G401 (cell line): Measurements from ENCODE around the gene STK11IP. TPM values are rescaled to one million over a fixed set of nuclear protein-coding genes. Genes with fewer than 3 reads are reported as not detected.

Experiments used
- DNase-seq: peaks from one replicate; pipeline ENCODE4 v3.0.0-alpha.2; 2015; ENCODE audit warnings: low spot score
- in situ Hi-C: cut with HindIII; loops from 2 replicates; pipeline ENCODE4 v1.10.0; 2016; ENCODE audit warnings: low sequenced_read_pairs, mixed read lengths
- total RNA-seq: library from RNA; depleted of rRNA; stranded (reverse); fragments of >200 nt; shearing (Covaris generic); gene quantifications from 2 replicates; pipeline ENCODE4 v1.2.3, GENCODE V29; 2014; rRNA removed

Gene STK11IP
- 22.8 and 35.2 TPM in 2 replicates for total RNA-seq

DNA sequence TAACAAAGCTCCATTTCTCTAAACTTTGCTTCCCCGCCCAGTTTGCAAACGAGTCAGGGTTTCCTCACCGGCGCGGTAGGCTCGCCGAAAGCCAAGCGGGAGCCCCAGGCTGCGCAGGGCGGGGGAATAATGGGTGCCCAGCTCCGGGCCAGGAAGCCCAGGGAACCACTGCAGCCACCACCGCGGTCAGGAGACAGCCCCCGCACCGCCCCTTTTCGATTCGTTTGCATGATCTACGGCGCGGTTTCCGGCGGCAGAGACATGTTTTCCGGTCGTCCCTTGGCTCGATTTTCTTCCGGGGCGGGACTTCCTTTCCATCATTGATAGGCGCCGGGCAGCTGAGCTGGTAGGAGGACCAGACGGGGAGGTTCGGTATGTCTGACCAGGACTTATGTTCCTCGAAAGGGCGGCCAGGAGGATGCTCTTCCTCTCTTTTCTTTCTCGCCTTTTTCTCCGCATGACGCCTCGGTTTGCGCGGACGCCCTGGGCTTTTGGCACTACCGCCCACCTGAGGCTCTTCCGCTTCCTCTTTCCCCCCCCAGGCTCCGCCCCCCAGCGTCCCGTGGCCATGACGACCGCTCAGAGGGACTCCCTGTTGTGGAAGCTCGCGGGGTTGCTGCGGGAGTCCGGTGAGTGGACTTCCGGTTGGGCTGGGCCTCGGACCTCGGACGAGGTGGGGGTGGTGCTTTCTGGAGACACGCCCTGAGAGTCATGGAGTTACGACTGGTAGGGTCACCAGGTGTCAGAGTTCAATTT lies at the start of gene STK11IP:
Gene STK11IP (plus strand): TSS at position 306 of the 756 bp plus-strand sequence. CDS start 263 bp downstream, at position 569.
- in situ Hi-C loops: no loop called here
- DNase-seq: peak; percentile 96

DNA sequence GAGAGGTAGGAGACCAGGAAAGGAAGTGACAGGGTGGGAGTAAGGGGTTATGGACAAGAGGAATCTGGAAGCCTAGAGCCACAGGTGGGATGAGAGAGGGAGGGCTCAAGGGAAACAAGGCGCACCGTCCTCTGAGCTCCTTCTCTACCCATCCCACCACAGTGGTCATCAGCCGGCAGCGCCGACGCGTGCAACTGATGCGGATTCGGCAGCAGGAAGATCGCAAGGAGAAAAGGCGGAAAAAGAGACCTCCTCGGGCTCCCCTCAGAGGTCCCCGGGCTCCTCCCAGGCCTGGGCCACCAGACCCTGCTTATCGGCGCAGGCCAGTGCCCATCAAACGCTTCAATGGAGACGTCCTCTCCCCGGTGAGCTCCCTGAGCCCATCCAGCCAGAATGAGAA lies 48.7 kb upstream of the STK11IP start:
- in situ Hi-C loops: no loop called here
- no peak for DNase-seq

- in situ Hi-C loops: no loop called here
- DNase-seq: no peak
Observed at GRCh38 chr2:219549619-219550018, 48.0 kb upstream of the STK11IP start.

DNA sequence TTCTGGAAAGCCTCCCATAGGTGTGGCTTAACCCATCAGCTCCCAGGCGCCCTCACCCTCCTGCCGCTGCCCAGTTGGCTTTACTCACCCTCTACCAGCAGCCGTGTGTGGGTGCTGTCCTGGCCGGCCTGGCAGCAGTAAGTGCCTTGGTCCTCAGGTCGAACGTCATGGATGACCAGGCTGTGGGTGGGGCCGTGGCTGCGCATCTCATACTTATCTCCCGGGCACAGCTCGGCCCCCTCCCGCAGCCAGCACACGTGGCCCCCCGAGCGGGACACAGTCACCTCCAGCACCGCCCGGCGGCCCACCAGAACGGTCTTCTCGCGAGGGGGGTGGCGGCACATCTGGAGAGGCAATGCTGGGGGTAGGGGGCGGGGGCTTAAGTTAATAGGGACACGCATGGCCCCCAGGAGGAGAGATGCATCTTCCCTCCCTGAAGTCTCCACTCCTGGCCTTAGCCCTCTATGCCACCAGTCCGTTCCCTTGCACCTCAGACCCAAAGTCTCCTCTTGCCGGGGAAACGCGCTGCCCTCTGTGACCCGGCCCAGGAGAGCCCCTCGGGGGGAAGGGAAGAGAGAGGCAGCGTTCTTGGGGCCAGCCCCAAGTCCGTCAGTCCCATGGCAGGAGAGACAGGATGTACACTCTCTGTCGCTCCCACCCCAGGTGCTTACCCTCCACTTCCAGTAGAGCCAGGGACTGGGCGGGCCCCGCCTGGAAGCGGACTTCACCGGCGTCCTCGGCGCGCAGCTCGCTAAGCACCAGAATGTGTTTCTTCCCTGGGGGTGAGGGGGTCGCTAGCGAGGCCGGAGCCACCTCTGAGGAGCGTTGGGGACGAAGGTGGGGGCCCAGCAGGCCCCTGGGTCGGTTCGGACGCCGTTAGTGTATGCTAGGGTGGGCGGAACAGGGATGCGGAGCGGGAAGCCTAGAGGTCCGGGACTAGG lies 45.9 kb upstream of the STK11IP start:
- peak; percentile 53 for DNase-seq
- in situ Hi-C loops: no loop called here

DNA sequence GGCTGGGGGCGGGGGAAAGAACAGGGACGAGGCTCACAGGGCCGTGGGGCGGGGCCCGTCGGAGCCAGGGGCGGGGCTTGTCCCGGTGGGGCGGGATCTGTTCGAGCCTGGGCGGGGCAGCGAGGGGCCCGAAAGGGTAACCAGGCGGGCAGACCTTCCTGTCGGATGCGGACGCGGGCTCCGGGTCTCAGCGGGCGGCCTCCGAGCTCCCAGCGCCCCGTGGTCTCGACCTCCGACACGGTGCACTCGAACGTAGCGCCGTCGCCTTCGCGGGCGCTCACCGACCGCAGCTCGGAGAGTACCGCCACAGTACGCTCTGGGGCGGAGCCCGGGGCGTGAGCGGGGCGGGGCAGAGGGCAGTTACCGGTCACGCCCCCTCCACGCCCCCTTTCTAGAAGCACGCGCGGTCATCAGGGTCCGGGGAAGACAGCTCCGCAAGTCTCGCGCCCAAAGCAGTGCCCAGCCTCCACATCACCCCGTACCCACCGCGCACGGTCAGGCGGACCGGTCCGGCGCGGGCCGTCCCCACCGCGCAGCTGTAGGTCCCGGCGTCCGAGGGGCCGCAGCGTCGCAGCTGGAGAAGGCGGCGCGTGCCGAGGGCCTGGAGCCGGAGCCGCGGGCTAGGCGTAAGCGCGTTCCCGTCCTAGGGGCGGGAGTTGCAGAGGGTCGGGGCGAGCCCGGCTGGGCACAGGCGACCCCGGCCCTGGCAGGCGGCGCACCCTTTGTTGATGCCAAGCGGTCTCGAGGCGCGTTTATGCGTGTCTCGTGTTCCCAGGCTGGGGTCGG lies 45.1 kb upstream of the STK11IP start:
- in situ Hi-C loops: no loop called here
- DNase-seq: peak; percentile 79

DNA sequence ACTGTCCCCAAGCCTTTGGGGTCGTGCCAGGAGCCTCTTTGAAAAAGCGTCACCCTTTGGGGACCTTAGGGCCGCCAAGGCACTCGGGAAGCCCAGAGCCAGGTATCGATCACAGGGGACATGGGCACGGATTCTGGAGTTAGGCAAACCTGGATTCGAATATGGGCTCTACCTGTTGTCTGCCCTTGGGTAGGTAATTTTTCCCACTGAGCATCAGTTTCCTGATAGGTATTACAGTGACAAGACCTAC lies 44.6 kb upstream of the STK11IP start:
- in situ Hi-C loops: no loop called here
- DNase-seq: no peak

GRCh38 chr2:219553463-219553963 lies 44.1 kb upstream of the STK11IP start:
- no peak for DNase-seq
- in situ Hi-C loops: no loop called here

DNA sequence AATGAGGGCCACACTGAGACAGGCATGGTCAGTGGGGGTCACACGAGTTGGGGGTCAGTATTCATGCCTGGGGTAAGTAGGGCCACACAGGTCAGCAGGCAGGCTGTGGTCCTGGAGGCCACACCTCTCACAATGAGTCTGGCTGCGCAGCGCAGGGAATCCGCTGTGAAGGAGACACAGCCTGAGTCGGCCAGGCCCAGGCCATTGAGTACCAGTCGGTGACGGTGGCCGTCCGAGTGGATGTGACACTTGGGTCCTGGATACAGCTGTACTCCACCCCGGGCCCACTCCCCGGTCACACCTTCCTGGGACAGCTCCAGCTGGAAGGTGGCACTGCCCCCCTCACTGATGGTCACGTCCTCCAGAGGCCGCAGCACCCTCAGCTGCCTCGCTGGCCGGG lies 43.3 kb upstream of the STK11IP start:
- in situ Hi-C loops: no loop called here
- DNase-seq: no peak

DNA sequence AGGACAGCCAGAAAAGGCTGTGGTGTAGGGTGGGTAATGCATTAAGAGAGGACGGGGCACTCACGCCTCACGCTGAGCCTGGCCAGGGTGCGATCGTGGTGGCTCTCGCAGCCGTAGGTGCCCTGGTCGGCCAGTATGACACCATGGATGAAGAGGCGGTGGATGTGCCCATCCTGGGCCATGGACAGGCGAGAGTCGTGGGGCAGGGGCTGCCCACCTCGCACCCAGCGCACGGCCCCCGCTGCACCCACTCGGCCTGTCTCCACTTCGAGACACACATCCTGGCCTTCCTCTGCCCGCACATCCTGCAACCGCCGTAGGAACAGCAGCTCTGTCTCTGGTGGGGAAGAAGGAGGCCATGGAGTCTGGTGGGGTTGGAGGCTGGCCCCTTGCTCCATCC lies 41.7 kb upstream of the STK11IP start:
- in situ Hi-C loops: no loop called here
- no peak for DNase-seq

GRCh38 chr2:219556413-219556812 lies 41.2 kb upstream of the STK11IP start:
- no peak for DNase-seq
- in situ Hi-C loops: no loop called here

DNA sequence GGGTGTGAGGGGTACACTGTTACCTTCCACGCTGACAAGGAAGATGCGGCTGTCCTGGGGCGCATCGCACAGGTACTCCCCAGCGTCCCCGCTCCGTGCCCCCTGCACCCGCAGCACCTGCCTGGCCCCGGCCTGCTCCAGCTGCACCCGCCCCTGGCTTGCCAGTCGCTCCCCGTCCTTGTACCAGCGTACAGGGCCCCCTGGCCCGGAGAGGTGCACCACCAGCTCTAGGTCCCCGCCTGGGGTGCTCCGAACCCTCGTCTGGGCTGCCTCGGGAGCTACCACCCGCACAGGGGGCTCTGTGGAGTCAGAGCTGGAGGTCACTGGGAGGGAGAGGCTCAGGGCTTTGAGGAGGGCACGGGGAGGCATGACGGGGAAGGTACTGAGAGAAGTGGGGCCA lies 40.3 kb upstream of the STK11IP start:
- no peak for DNase-seq
- in situ Hi-C loops: no loop called here

- in situ Hi-C loops: no loop called here
Observed at GRCh38 chr2:219557791-219558785, 39.6 kb upstream of the STK11IP start.

GRCh38 chr2:219559156-219559915 lies 38.3 kb upstream of the STK11IP start:
- no peak for DNase-seq
- in situ Hi-C loops: no loop called here

More at GRCh38 chr2:219557791-219558785, 39.6 kb upstream of the STK11IP start:
- DNase-seq: no peak

- no peak for DNase-seq
- in situ Hi-C loops: no loop called here
Observed at GRCh38 chr2:219560037-219560892, 37.4 kb upstream of the STK11IP start.

DNA sequence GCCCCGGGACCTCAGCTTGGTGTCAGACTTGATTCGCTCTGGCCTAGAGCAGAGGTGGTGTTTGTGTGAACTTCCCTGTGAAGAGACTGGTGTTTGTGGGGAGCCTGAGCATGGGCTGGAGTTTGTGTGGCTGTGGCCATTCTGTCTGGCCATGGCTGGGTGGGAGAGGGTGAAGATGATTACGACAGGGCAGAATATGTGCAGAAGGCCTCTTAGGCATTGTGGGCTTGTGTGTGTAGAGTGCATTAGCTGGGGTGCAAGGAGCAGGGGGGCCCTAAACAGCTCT lies 36.8 kb upstream of the STK11IP start:
- DNase-seq: no peak

GRCh38 chr2:219561179-219562048 lies 36.2 kb upstream of the STK11IP start:
- in situ Hi-C loops: no loop called here
- no peak for DNase-seq

More for the DNA sequence above, 36.8 kb upstream of the STK11IP start:
- in situ Hi-C loops: no loop called here
